ENCODE results near the gene MAP3K14.

The MAP3K14 gene

GRCh38 chr17:45334231-45334630, 17.4 kb upstream of the MAP3K14 start:
- no peak for TF ChIP-seq GATA1 (IDR thresholded peaks at IDR 0.05; ENCODE audit: low read depth, low read length)
- no peak for TF ChIP-seq POLR2A (IDR thresholded peaks at IDR 0.05; ENCODE audit: low read length)

GRCh38 chr17:45333702-45334092, 16.9 kb upstream of the MAP3K14 start:
- DNase-seq: no peak
- no peak for TF ChIP-seq GATA1 (IDR thresholded peaks at IDR 0.05; ENCODE audit: low read depth, low read length)
- TF ChIP-seq POLR2A (IDR thresholded peaks at IDR 0.05; ENCODE audit: low read length): no peak

More at GRCh38 chr17:45334231-45334630, 17.4 kb upstream of the MAP3K14 start:
- no peak for DNase-seq

- DNase-seq: peak in 1 of 2 experiments; percentile 68
- TF ChIP-seq GATA1 (IDR thresholded peaks at IDR 0.05; ENCODE audit: low read depth, low read length) (no peak), POLR2A (IDR thresholded peaks at IDR 0.05; ENCODE audit: low read length) (no peak)
Measured at GRCh38 chr17:45332989-45333701, 16.3 kb upstream of the MAP3K14 start.

- DNase-seq: no peak
Measured at GRCh38 chr17:45332505-45332904, 15.7 kb upstream of the MAP3K14 start.

GRCh38 chr17:45326626-45327025, 9.8 kb upstream of the MAP3K14 start:
- DNase-seq: no peak
- TF ChIP-seq GATA1 (IDR thresholded peaks at IDR 0.05; ENCODE audit: low read depth, low read length) (no peak), POLR2A (IDR thresholded peaks at IDR 0.05; ENCODE audit: low read length) (no peak)

More at GRCh38 chr17:45332505-45332904, 15.7 kb upstream of the MAP3K14 start:
- TF ChIP-seq GATA1 (IDR thresholded peaks at IDR 0.05; ENCODE audit: low read depth, low read length): no peak
- TF ChIP-seq POLR2A (IDR thresholded peaks at IDR 0.05; ENCODE audit: low read length): no peak

- TF ChIP-seq POLR2A (IDR thresholded peaks at IDR 0.05; ENCODE audit: low read length): no peak
- TF ChIP-seq GATA1 (IDR thresholded peaks at IDR 0.05; ENCODE audit: low read depth, low read length): no peak
Measured at GRCh38 chr17:45325810-45326209, 9.0 kb upstream of the MAP3K14 start.

GRCh38 chr17:45324336-45324735, 7.5 kb upstream of the MAP3K14 start:
- no peak for TF ChIP-seq GATA1 (IDR thresholded peaks at IDR 0.05; ENCODE audit: low read depth, low read length)
- TF ChIP-seq POLR2A (IDR thresholded peaks at IDR 0.05; ENCODE audit: low read length): no peak
- DNase-seq: peak in 1 of 2 experiments; percentile 29

More at GRCh38 chr17:45325810-45326209, 9.0 kb upstream of the MAP3K14 start:
- DNase-seq: no peak

GRCh38 chr17:45322168-45322567, 5.3 kb upstream of the MAP3K14 start:
- no peak for TF ChIP-seq POLR2A (IDR thresholded peaks at IDR 0.05; ENCODE audit: low read length)
- no peak for TF ChIP-seq GATA1 (IDR thresholded peaks at IDR 0.05; ENCODE audit: low read depth, low read length)
- peak in 1 of 2 experiments; percentile 23 for DNase-seq

- peak; percentile 25 to 54 for DNase-seq
- TF ChIP-seq POLR2A (IDR thresholded peaks at IDR 0.05; ENCODE audit: low read length) (no peak), GATA1 (IDR thresholded peaks at IDR 0.05; ENCODE audit: low read depth, low read length) (no peak)
Measured at GRCh38 chr17:45320931-45321461, 4.2 kb upstream of the MAP3K14 start.

GRCh38 chr17:45320349-45320930, 3.6 kb upstream of the MAP3K14 start:
- TF ChIP-seq GATA1 (IDR thresholded peaks at IDR 0.05; ENCODE audit: low read depth, low read length): no peak
- TF ChIP-seq POLR2A (IDR thresholded peaks at IDR 0.05; ENCODE audit: low read length): no peak
- DNase-seq: no peak

- TF ChIP-seq POLR2A (IDR thresholded peaks at IDR 0.05; ENCODE audit: low read length) (no peak), GATA1 (IDR thresholded peaks at IDR 0.05; ENCODE audit: low read depth, low read length) (no peak)
- DNase-seq: no peak
Measured at GRCh38 chr17:45319239-45319703, 2.5 kb upstream of the MAP3K14 start.

- TF ChIP-seq GATA1 (IDR thresholded peaks at IDR 0.05; ENCODE audit: low read depth, low read length) (no peak), POLR2A (IDR thresholded peaks at IDR 0.05; ENCODE audit: low read length) (no peak)
- no peak for DNase-seq
Measured at GRCh38 chr17:45318561-45319230, 1.9 kb upstream of the MAP3K14 start.

- DNase-seq: peak; percentile 100
- peak; percentile 56 for TF ChIP-seq POLR2A (IDR thresholded peaks at IDR 0.05; ENCODE audit: low read length)
- no peak for TF ChIP-seq GATA1 (IDR thresholded peaks at IDR 0.05; ENCODE audit: low read depth, low read length)
Measured at GRCh38 chr17:45317111-45317928, 500 bp upstream of the MAP3K14 start.
